Naive thymus-derived CD4-positive, alpha-beta T cell (primary cell): ENCODE measurements around the gene CSNK1G1. TPM values are rescaled to one million over a fixed set of nuclear protein-coding genes. Genes with fewer than 3 reads are reported as not detected.
"Not testable (repeated sequence)": the region's sequence is repeated elsewhere in the genome, so short reads cannot be mapped to it uniquely, and the experiment has no call there.

Source experiments
- ATAC-seq: fragments of 150-1000 bp; cut with Tn5 transposase; 2 replicates; pipeline ENCODE4 v1.10.0; 2021; ENCODE audit warnings: mild to moderate bottlenecking, moderate library complexity
- CTCF ChIA-PET: fragments of 350-600 bp; sonication (Branson Sonifier 250); formaldehyde crosslinking; loops from one replicate; lab custom pipeline; 2021; ENCODE audit warnings: antibody characterized with exemption; lab: Charles Lee
- POLR2A ChIA-PET: fragments of 350-600 bp; sonication (Branson Sonifier 250); formaldehyde crosslinking; loops from one replicate; lab custom pipeline; 2021; ENCODE audit warnings: antibody characterized with exemption, inconsistent platforms; lab: Charles Lee
- DNase-seq, 9 donors: peaks; one replicate each; pipeline versions ENCODE4 v3.0.0 to v3.0.0-alpha.2; 2020 to 2022; ENCODE audit warnings: mixed read lengths in 1 of 9
- H3K27ac ChIP-seq: one replicate; pipeline ENCODE4 v1.7.0; 2013; ENCODE audit warnings: mild to moderate bottlenecking, low read depth, low read length, moderate library complexity
- H3K27me3 ChIP-seq, 2 donors: one replicate each; pipeline ENCODE4 v1.7.0; 2013; ENCODE audit warnings: low read length in 2 of 2, mild to moderate bottlenecking in 2 of 2, moderate library complexity in 2 of 2; ENCODE audit not compliant: control insufficient read depth in 2 of 2, insufficient read depth in 2 of 2
- H3K36me3 ChIP-seq, 3 experiments: 1 replicate in 2 of 3; 2 replicates in 1 of 3; pipeline ENCODE4 v1.7.0; 2013; ENCODE audit warnings: low read length in 3 of 3, mild to moderate bottlenecking in 3 of 3, moderate library complexity in 1 of 3; ENCODE audit not compliant: insufficient read depth in 3 of 3, control insufficient read depth in 2 of 3
- H3K4me1 ChIP-seq, 2 donors: one replicate each; pipeline ENCODE4 v1.7.0; 2013; ENCODE audit warnings: low read length in 2 of 2, mild to moderate bottlenecking in 2 of 2, moderate library complexity in 1 of 2; ENCODE audit not compliant: control insufficient read depth in 2 of 2, insufficient read depth in 2 of 2
- H3K4me3 ChIP-seq: 2 replicates; pipeline ENCODE4 v1.7.0; 2013; ENCODE audit warnings: mild to moderate bottlenecking, low read length
- H3K9me3 ChIP-seq, 3 experiments: 1 replicate in 2 of 3; 2 replicates in 1 of 3; pipeline ENCODE4 v1.7.0; 2013; ENCODE audit warnings: low read length in 3 of 3; ENCODE audit not compliant: control insufficient read depth in 2 of 3
- H3K27ac Mint-ChIP-seq, 9 donors: one replicate each; pipeline ENCODE4 v1.8.0; 2020 to 2022; ENCODE audit warnings: mixed read lengths in 9 of 9, mild to moderate bottlenecking in 8 of 9, moderate library complexity in 5 of 9, inconsistent platforms in 2 of 9
- H3K27me3 Mint-ChIP-seq, 5 donors: one replicate each; pipeline ENCODE4 v1.8.0; 2021 to 2022; ENCODE audit warnings: mixed read lengths in 5 of 5, mild to moderate bottlenecking in 1 of 5
- H3K36me3 Mint-ChIP-seq, 5 donors: one replicate each; pipeline ENCODE4 v1.8.0; 2020 to 2022; ENCODE audit warnings: mixed read lengths in 5 of 5, mild to moderate bottlenecking in 3 of 5, inconsistent platforms in 1 of 5
- H3K4me1 Mint-ChIP-seq, 7 donors: one replicate each; pipeline ENCODE4 v1.8.0; 2020 to 2022; ENCODE audit warnings: mixed read lengths in 7 of 7, mild to moderate bottlenecking in 3 of 7, inconsistent platforms in 1 of 7
- H3K4me3 Mint-ChIP-seq, 10 donors: one replicate each; pipeline ENCODE4 v1.8.0; 2020 to 2022; ENCODE audit warnings: mild to moderate bottlenecking in 10 of 10, mixed read lengths in 10 of 10, moderate library complexity in 6 of 10, inconsistent platforms in 2 of 10
- H3K9me3 Mint-ChIP-seq, 11 donors: one replicate each; pipeline ENCODE4 v1.8.0; 2020 to 2022; ENCODE audit warnings: mixed read lengths in 11 of 11, mild to moderate bottlenecking in 4 of 11, inconsistent platforms in 1 of 11, moderate library complexity in 1 of 11
- intact Hi-C, 2 donors: fragments of 100-400 bp; cut with micrococcal nuclease; formaldehyde crosslinking; loops; one replicate each; pipeline ENCODE4 v1.15.1; 2023
- polyA plus RNA-seq, 2 donors: library from polyadenylated mRNA; unstranded; fragments of 300-500 nt; fragmentation: Illumina TruSeq; gene quantifications; one replicate each; pipeline ENCODE4 v1.2.3, GENCODE V29; 2021
- total RNA-seq, 6 experiments: library from RNA in 5 of 6; stranded (reverse) in 5 of 6; gene quantifications; 1 replicate in 5 of 6; 2 replicates in 1 of 6; pipeline ENCODE4 v1.2.3 and lab custom pipeline; 2021 to 2026

CSNK1G1 gene
- total and polyA plus RNA-seq, 7 experiments from 2014 or later, result 18.2 to 31.4 (median 26.4) TPM

DNA sequence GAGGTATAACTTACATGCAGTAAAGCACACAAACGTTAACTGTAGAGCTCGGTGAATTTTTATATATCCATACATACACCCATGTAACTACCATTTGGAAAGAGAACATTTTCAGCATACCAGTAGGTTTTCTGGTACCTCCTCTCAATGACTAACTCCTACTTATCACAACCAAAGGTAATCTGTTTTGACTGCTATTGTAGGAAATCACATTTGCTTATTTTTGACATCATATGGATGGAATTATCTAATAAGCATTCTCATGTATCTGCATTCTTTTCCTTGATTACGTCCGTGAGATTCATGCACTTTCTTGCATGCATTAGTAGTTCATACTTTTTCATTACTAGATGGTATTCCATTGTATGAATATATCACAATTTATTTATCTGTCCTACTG, 76.8 kb downstream of the CSNK1G1 start:
- Mint-ChIP-seq H3K27ac (no peak overlapping the region), H3K36me3 (peaks cover 0 to 16% (median 7%) of the 10 kb centered on the region in 5 donors), H3K4me1 (peaks cover 4 to 20% (median 18%) of the 10 kb centered on the region in 7 donors), H3K4me3 (no peak overlapping the region), H3K27me3 (no peaks in the 10 kb centered on the region), H3K9me3 (no peaks in the 10 kb centered on the region)
- H3K27ac ChIP-seq, result no peak overlapping the region
- H3K4me3 ChIP-seq, result no peak overlapping the region
- no peaks in the 10 kb centered on the region for H3K27me3 ChIP-seq
- peaks cover 0 to 9% of the 10 kb centered on the region in 2 donors for H3K4me1 ChIP-seq
- CTCF ChIA-PET, result no interaction called here
- intact Hi-C loops, result no loop called here
- H3K9me3 ChIP-seq, result no peaks in the 10 kb centered on the region
- ATAC-seq, result no peak
- POLR2A ChIA-PET, result no interaction called here
- DNase-seq, result no peak
- H3K36me3 ChIP-seq, result no peaks in the 10 kb centered on the region

DNA sequence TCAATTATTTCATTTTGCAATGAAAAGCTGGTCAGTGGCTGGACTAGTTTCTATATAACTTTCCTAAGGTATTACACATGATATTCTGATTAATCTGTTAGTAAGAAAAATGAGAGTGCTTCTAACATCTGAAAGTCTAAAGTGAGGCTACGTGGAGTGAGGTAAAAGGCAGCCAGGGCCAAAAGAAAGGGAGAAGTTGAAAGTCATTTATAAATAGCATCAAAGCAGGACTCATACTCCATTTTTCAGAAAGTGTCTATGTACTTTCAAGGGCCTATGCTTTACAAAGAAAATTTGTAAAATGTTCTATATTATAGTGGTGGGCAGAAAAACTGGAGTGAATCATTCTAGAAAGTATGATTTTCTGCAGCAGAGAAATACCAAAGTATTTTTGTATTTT, 80.0 kb downstream of the CSNK1G1 start:
- no peak overlapping the region for H3K4me3 Mint-ChIP-seq
- H3K27me3 ChIP-seq, result no peaks in the 10 kb centered on the region
- peaks cover 10 to 29% (median 20%) of the 10 kb centered on the region in 7 donors for H3K4me1 Mint-ChIP-seq
- no peak overlapping the region for H3K27ac Mint-ChIP-seq
- no peaks in the 10 kb centered on the region for H3K36me3 ChIP-seq
- H3K36me3 Mint-ChIP-seq, result peaks cover 5 to 24% (median 11%) of the 10 kb centered on the region in 5 donors
- peaks cover 0 to 9% of the 10 kb centered on the region in 2 donors for H3K4me1 ChIP-seq
- no peaks in the 10 kb centered on the region for H3K9me3 ChIP-seq
- H3K9me3 Mint-ChIP-seq, result peaks cover 0 to 2% (median 0%) of the 10 kb centered on the region in 11 donors
- CTCF ChIA-PET, result no interaction called here
- DNase-seq (no peak), ATAC-seq (no peak)
- POLR2A ChIA-PET, result no interaction called here
- intact Hi-C loops, result no loop called here
- no peak overlapping the region for H3K27ac ChIP-seq
- no peak overlapping the region for H3K4me3 ChIP-seq
- H3K27me3 Mint-ChIP-seq, result no peaks in the 10 kb centered on the region

GRCh38 chr15:64274341-64274950, 81.5 kb downstream of the CSNK1G1 start:
- Histone ChIP-seq H3K27me3 (no peaks in the 10 kb centered on the region), H3K36me3 (no peaks in the 10 kb centered on the region), H3K9me3 (no peaks in the 10 kb centered on the region), H3K27ac (no peak overlapping the region), H3K4me1 (peaks cover 0 to 9% of the 10 kb centered on the region in 2 donors), H3K4me3 (no peak overlapping the region)
- no peaks in the 10 kb centered on the region for H3K27me3 Mint-ChIP-seq
- H3K27ac Mint-ChIP-seq, result peak overlapping the region in 6 of 9 donors; percentile 9 to 27 (median 18)
- peaks cover 0 to 4% (median 0%) of the 10 kb centered on the region in 11 donors for H3K9me3 Mint-ChIP-seq
- peaks cover 10 to 29% (median 20%) of the 10 kb centered on the region in 7 donors for H3K4me1 Mint-ChIP-seq
- peaks cover 5 to 25% (median 15%) of the 10 kb centered on the region in 5 donors for H3K36me3 Mint-ChIP-seq
- ChIA-PET CTCF (interaction anchor here (0.6 kb wide), 1 partner anchor 761 kb away, joined by 3 read pairs; no protein-coding TSS in a partner anchor), POLR2A (no interaction called here)
- intact Hi-C loops, result no loop called here
- ATAC-seq (peak; percentile 37), DNase-seq (peak in 4 of 9 donors; percentile 3 to 18 (median 9))
- H3K4me3 Mint-ChIP-seq, result no peak overlapping the region

- no peak overlapping the region for H3K27ac ChIP-seq
- H3K4me1 ChIP-seq, result no peaks in the 10 kb centered on the region
- H3K27me3 ChIP-seq, result no peaks in the 10 kb centered on the region
- no peak overlapping the region for H3K4me3 Mint-ChIP-seq
- no peak overlapping the region for H3K27ac Mint-ChIP-seq
- peaks cover 10 to 57% (median 46%) of the 10 kb centered on the region in 5 donors for H3K36me3 Mint-ChIP-seq
- CTCF ChIA-PET, result no interaction called here
- H3K9me3 ChIP-seq, result no peaks in the 10 kb centered on the region
- H3K9me3 Mint-ChIP-seq, result peaks cover 0 to 23% (median 8%) of the 10 kb centered on the region in 11 donors
- H3K4me1 Mint-ChIP-seq, result peaks cover 22 to 35% (median 29%) of the 10 kb centered on the region in 7 donors
- no peak for ATAC-seq
- intact Hi-C loops, result no loop called here
- POLR2A ChIA-PET, result no interaction called here
- H3K4me3 ChIP-seq, result no peak overlapping the region
- no peaks in the 10 kb centered on the region for H3K27me3 Mint-ChIP-seq
- DNase-seq, result no peak
- no peaks in the 10 kb centered on the region for H3K36me3 ChIP-seq
Measured at GRCh38 chr15:64267331-64267973, 88.5 kb downstream of the CSNK1G1 start.

- DNase-seq, H3K27me3 Mint-ChIP-seq, H3K27ac Mint-ChIP-seq, H3K4me1 ChIP-seq, H3K9me3 ChIP-seq, H3K4me3 ChIP-seq, H3K36me3 ChIP-seq, H3K27me3 ChIP-seq, POLR2A ChIA-PET, CTCF ChIA-PET, ATAC-seq, intact Hi-C loops, H3K27ac ChIP-seq: not testable (repeated sequence)
- Mint-ChIP-seq H3K36me3 (peaks cover 5 to 52% (median 41%) of the 10 kb centered on the region in 5 donors), H3K4me1 (peaks cover 22 to 37% (median 35%) of the 10 kb centered on the region in 7 donors), H3K9me3 (peaks cover 0 to 23% (median 8%) of the 10 kb centered on the region in 11 donors), H3K4me3 (peak overlapping the region in 1 of 10 donors; percentile 4)
Measured at GRCh38 chr15:64265188-64265587, 90.8 kb downstream of the CSNK1G1 start.

DNA sequence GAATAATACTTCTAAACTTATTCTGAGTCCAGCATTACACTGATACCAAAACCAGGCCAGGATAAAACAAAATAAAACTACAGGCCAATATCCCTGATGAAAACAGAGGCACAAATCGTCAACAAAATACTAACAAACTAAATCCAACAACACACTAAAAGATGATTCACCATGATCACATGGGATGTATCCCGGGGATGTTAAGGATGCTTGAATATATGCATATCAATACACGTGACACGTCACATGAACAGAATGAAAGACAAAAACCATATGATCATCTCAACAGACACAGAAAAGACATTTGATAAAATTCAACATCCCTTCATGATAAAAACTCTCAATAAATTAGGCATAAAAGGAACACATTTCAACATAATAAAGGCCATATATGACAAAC, 91.5 kb downstream of the CSNK1G1 start:
- Histone ChIP-seq H3K36me3 (no peaks in the 10 kb centered on the region), H3K4me1 (no peaks in the 10 kb centered on the region), H3K27me3 (no peaks in the 10 kb centered on the region), H3K27ac (no peak overlapping the region), H3K9me3 (no peaks in the 10 kb centered on the region), H3K4me3 (no peak overlapping the region)
- POLR2A ChIA-PET, result no interaction called here
- DNase-seq, result no peak
- no peak overlapping the region for H3K27ac Mint-ChIP-seq
- H3K4me1 Mint-ChIP-seq, result peaks cover 21 to 39% (median 35%) of the 10 kb centered on the region in 7 donors
- CTCF ChIA-PET, result no interaction called here
- ATAC-seq, result no peak
- H3K4me3 Mint-ChIP-seq, result no peak overlapping the region
- H3K27me3 Mint-ChIP-seq, result no peaks in the 10 kb centered on the region
- peaks cover 5 to 49% (median 39%) of the 10 kb centered on the region in 5 donors for H3K36me3 Mint-ChIP-seq
- H3K9me3 Mint-ChIP-seq, result peaks cover 0 to 23% (median 8%) of the 10 kb centered on the region in 11 donors
- intact Hi-C loops, result no loop called here
